Epithelial cell of proximal tubule (primary cell): ENCODE measurements around the gene ST8SIA5. TPM values are rescaled to one million over a fixed set of nuclear protein-coding genes. Genes with fewer than 3 reads are reported as not detected.
"Not testable (repeated sequence)": the region's sequence is repeated elsewhere in the genome, so short reads cannot be mapped to it uniquely, and the experiment has no call there.

Source experiments
- DNase-seq: peaks from one replicate; pipeline ENCODE4 v3.0.0-alpha.2; 2011; ENCODE audit warnings: low read depth
- H3K4me3 ChIP-seq: 2 replicates; pipeline ENCODE4 v1.5.1; 2011; ENCODE audit warnings: low read depth, mild to moderate bottlenecking, low read length
- total RNA-seq: library from RNA; depleted of rRNA; stranded (reverse); fragments of >200 nt; gene quantifications from 2 replicates; pipeline ENCODE4 v1.2.3, GENCODE V29; 2015
- TF ChIP-seq, protein P1 (sequence below): conservative IDR thresholded peaks from 2 replicates; pipeline ENCODE4 v1.5.1; 2012; ENCODE audit warnings: low read depth, mild to moderate bottlenecking, low read length

The ST8SIA5 gene, protein sequence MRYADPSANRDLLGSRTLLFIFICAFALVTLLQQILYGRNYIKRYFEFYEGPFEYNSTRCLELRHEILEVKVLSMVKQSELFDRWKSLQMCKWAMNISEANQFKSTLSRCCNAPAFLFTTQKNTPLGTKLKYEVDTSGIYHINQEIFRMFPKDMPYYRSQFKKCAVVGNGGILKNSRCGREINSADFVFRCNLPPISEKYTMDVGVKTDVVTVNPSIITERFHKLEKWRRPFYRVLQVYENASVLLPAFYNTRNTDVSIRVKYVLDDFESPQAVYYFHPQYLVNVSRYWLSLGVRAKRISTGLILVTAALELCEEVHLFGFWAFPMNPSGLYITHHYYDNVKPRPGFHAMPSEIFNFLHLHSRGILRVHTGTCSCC
- not detected in 2 replicates for total RNA-seq

DNA sequence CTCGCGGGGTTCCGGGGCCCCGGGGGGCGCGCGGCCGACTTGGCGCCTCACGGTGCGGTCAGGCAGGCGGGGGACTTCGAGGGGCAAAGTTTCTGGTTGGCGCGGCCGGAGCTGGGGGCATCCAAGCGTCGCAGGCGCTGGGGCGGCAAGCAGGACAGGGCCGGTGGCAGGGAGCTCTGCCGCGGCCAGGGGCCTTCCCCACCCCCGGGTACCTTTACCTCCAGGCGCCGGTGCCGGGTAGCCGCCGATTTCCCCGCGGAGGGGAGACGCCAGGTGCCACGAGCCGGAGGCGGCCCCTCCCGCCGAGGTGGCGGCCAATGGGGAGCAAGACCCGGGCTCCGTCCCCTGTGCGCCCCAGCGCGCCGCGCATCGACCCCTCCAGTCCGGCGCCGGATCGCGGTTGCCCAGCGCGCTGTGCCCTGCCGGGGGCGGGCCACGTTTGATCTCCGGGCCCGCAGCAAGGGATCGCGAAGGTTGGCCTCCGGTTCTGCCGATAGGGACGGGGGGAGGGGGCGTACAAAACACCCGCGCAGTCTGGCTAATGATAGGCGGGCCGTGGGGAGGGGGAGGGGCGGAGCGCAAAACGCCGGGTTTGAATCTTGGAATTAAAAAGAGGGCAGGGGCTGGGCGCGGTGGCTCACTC, at the start of gene ST8SIA5:
ST8SIA5 (minus strand) TSS at position 495 of the 643 bp plus-strand sequence. CDS start 545 bp downstream, outside the sequence.
- DNase-seq: no peak
- TF ChIP-seq, protein P1, sequence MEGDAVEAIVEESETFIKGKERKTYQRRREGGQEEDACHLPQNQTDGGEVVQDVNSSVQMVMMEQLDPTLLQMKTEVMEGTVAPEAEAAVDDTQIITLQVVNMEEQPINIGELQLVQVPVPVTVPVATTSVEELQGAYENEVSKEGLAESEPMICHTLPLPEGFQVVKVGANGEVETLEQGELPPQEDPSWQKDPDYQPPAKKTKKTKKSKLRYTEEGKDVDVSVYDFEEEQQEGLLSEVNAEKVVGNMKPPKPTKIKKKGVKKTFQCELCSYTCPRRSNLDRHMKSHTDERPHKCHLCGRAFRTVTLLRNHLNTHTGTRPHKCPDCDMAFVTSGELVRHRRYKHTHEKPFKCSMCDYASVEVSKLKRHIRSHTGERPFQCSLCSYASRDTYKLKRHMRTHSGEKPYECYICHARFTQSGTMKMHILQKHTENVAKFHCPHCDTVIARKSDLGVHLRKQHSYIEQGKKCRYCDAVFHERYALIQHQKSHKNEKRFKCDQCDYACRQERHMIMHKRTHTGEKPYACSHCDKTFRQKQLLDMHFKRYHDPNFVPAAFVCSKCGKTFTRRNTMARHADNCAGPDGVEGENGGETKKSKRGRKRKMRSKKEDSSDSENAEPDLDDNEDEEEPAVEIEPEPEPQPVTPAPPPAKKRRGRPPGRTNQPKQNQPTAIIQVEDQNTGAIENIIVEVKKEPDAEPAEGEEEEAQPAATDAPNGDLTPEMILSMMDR: no peak
- H3K4me3 ChIP-seq: peak within 1 kb of the TSS; percentile 45

DNA sequence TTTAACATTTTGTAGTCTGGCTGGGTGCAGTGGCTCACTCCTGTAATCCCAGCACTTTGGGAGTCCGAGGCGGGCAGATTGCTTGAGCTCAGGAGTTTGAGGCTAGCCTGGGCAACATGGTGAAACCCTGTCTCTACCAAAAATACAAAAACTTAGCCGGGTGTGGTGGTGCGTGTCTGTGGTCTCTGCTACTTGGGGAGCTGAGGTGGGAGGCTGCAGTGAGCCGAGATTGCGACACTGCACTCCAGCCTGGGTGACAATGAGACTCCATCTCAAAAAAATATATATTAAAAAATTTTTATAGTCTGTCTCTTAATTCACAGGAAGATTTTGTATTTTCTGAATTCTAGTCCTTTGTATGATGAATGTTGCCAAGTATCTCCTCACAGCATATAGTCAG, 39.1 kb upstream of the ST8SIA5 start:
- DNase-seq, H3K4me3 ChIP-seq: not testable (repeated sequence)

DNA sequence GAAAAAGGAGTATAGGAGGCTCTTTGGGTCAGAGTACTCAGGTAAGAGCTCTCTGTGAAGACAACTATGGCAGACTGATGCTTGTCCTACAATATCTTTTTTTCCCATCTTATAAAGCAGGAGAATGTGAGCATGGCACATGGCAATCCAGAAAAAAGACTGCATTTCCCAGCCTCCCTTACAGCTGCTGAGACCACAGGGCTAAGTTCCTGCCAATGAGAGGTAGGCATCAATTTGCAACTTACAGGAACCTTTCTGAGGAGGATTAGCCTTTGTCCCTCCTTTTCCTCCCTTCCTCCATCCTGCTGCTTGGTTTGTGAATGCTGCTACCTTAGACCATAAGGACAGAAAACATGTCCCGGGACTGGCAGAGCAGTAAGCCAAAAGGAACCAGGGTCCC, 37.8 kb upstream of the ST8SIA5 start:
- TF ChIP-seq, protein P1: no peak

DNA sequence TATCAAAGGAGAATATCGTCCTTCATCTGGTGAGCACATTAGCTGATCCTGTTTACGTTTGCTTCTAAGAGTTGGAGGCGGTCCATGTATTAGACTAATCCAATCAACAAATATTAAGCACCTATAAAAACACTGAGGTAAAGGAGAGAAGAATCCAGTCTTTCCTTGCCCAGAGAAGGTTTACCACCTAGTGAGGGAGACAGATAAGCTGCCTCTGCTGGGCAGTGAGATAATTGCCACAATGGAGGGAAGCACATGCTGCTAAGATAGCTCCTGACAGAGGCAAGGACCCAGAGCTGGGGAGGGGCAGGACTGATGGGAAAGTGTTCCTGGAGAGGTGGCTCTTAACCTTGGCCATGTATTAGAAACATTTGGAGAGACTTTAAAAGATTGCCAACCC, 36.7 kb upstream of the ST8SIA5 start:
- no peak overlapping the region for H3K4me3 ChIP-seq
- TF ChIP-seq, protein P1: peak; percentile 9
- no peak for DNase-seq

More for the DNA sequence above, 37.8 kb upstream of the ST8SIA5 start:
- DNase-seq: no peak
- no peak overlapping the region for H3K4me3 ChIP-seq

DNA sequence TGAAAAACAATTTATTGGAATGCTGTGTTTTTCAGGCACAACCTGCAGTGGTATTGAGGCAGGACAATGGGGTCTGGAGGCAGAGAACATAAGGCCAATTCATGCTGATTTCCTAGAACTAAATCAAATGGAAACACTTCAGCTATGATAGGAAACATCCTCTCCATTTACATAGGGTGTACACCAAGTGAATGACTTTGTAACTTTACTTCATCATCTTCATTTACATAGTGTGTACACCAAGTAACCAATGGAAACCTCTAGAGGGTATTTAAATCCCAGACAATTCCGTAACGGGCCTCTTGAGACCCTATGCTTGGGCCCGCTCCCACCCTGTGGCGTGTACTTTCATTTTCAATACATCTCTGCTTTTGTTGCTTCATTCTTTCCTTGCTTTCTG, 32.2 kb upstream of the ST8SIA5 start:
- TF ChIP-seq, protein P1: no peak
- DNase-seq: no peak
- H3K4me3 ChIP-seq: no peak overlapping the region

DNA sequence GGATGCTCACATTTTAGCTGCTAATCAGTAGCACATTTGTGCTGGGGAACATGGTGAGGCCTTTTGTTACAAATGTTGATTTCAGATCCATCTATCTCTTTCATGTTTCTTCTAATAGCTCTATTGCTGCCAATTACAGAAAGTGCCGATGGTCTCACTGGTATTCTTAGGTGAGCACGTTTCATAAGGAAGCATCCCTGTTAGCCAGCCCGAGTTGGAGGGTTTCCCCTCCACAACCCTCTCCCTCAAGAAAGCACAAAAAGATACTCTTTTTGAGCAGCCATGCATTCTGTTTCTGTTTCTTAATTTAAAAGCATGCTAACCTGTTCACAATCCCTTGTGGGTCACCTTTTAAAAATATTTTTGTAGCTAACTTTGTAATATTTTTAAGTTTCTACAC, 30.8 kb upstream of the ST8SIA5 start:
- TF ChIP-seq, protein P1: no peak
- no peak overlapping the region for H3K4me3 ChIP-seq
- no peak for DNase-seq

DNA sequence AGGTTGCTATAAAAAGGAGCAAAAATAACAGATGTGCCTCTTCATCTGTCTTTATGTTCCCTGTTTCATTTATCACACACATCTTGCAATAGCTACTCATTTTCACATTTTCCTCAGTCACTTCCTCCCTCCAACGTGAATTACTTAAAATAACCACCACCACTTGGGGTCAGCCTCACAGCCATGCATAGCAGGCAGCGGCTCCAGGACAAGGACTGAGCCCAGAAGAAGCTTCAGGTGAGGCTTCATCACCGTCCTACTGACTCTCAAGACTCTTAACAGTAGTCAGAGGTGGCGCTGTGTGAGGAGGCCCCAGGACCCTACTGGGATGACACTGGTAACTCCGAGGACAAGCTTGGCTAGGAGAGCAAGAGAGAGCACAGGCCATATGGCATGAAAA, 15.5 kb upstream of the ST8SIA5 start:
- no peak overlapping the region for H3K4me3 ChIP-seq
- TF ChIP-seq, protein P1: no peak
- DNase-seq: no peak
